GM12865 (cell line): ENCODE data around the gene ZBTB43.
"Not testable (repeated sequence)": the region's sequence is repeated elsewhere in the genome, so short reads cannot be mapped to it uniquely, and the experiment has no call there.

Experiments used
- DNase-seq: peaks from one replicate; pipeline ENCODE4 v3.0.0; 2010; ENCODE audit warnings: low read depth
- H3K4me3 ChIP-seq: 2 replicates; pipeline ENCODE4 v1.5.1; 2011; ENCODE audit warnings: mild to moderate bottlenecking, low read depth, low read length, control low read depth
- CTCF ChIP-seq: IDR thresholded peaks from 2 replicates; pipeline ENCODE4 v1.5.1; 2011; ENCODE audit warnings: low read length, control low read depth, low read depth, inconsistent platforms; ENCODE audit not compliant: insufficient read depth; ENCODE audit errors: missing control alignments

Gene ZBTB43

GRCh38 chr9:126814091-126814490 is 9.3 kb downstream of the ZBTB43 start:
- TF ChIP-seq CTCF = no peak
- DNase-seq = no peak
- H3K4me3 ChIP-seq = no peak overlapping the region

GRCh38 chr9:126817615-126818014 is 12.8 kb downstream of the ZBTB43 start:
- H3K4me3 ChIP-seq, DNase-seq: not testable (repeated sequence)

GRCh38 chr9:126818482-126818881 is 13.6 kb downstream of the ZBTB43 start:
- DNase-seq = no peak
- H3K4me3 ChIP-seq = no peak overlapping the region
- no peak for TF ChIP-seq CTCF

- H3K4me3 ChIP-seq = no peak overlapping the region
- DNase-seq = peak; percentile 67
- TF ChIP-seq CTCF = no peak
Observed at GRCh38 chr9:126819482-126819881, 14.6 kb downstream of the ZBTB43 start.

- no peak for TF ChIP-seq CTCF
- no peak overlapping the region for H3K4me3 ChIP-seq
- no peak for DNase-seq
Observed at GRCh38 chr9:126822278-126822677, 17.4 kb downstream of the ZBTB43 start.

GRCh38 chr9:126822873-126823272 is 18.0 kb downstream of the ZBTB43 start:
- no peak overlapping the region for H3K4me3 ChIP-seq
- TF ChIP-seq CTCF = no peak
- no peak for DNase-seq

- not testable (repeated sequence) for DNase-seq, H3K4me3 ChIP-seq
Observed at GRCh38 chr9:126824052-126824451, 19.2 kb downstream of the ZBTB43 start.

GRCh38 chr9:126827227-126827626 is 22.4 kb downstream of the ZBTB43 start:
- DNase-seq = no peak
- H3K4me3 ChIP-seq = no peak overlapping the region
- TF ChIP-seq CTCF = no peak
